Stimulated activated CD4-positive, alpha-beta T cell treated with anti-CD3 and anti-CD28 coated beads, Interleukin-2, amount 100 ng/mL, for 48 hours (primary cell): ENCODE data around the gene MRM2.
A peak's percentile ranks its signal among the peaks of the same experiment; 100 is the strongest.

ENCODE experiments used
- DNase-seq, 2 donors: peaks; one replicate each; pipeline ENCODE4 v3.0.0-alpha.2; 2020

Gene MRM2

GRCh38 chr7:2220030-2220429 is 22.0 kb downstream of the MRM2 start:
- no peak for DNase-seq

- no peak for DNase-seq
Measured at GRCh38 chr7:2219606-2220005, 22.4 kb downstream of the MRM2 start.

GRCh38 chr7:2219136-2219535 is 22.9 kb downstream of the MRM2 start:
- no peak for DNase-seq

- no peak for DNase-seq
Measured at GRCh38 chr7:2218444-2218785, 23.6 kb downstream of the MRM2 start.

- no peak for DNase-seq
Measured at GRCh38 chr7:2217716-2218443, 24.1 kb downstream of the MRM2 start.

DNA sequence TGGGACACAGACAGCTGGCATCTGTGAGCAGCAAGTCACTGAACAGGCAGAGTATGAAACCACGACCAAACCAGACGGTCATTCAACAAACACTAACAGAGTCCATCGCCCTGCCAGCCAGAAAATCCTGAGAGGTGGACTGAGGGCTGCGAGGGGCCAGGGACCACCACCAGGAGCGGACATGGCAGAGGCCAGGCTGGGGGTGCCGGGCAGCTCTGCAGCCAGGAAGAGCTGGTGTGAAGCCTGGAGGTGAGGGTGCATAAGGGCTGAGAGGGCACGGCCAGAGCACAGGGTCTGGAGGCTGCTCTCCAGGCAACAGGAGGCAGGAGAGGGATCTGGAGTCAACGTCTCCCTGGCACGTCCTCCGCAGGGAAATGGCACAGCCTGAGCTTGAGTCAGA is 24.8 kb downstream of the MRM2 start:
- DNase-seq: no peak

DNA sequence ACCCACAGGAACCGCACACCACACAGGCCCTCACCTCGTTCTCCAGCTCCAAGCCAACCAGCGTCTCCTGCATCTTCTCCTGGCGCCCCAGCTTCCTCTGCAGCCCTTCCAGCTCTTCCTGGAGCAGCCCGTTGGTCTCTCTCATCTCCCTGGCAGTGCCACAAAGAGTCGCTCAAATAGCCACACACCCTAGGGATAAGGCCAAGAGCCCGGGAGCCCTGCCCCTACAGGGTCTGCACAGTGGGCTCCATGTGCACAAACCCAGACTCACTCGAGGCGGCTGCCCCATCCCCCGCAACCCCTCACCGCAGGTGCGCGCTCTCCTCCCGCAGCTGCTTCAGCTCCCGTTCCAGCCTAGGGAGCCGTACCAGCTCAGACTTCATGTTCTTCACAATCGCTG is 26.2 kb downstream of the MRM2 start:
- no peak for DNase-seq

- peak in 1 of 2 donors; percentile 2 for DNase-seq
Measured at GRCh38 chr7:2214636-2215035, 27.4 kb downstream of the MRM2 start.

DNA sequence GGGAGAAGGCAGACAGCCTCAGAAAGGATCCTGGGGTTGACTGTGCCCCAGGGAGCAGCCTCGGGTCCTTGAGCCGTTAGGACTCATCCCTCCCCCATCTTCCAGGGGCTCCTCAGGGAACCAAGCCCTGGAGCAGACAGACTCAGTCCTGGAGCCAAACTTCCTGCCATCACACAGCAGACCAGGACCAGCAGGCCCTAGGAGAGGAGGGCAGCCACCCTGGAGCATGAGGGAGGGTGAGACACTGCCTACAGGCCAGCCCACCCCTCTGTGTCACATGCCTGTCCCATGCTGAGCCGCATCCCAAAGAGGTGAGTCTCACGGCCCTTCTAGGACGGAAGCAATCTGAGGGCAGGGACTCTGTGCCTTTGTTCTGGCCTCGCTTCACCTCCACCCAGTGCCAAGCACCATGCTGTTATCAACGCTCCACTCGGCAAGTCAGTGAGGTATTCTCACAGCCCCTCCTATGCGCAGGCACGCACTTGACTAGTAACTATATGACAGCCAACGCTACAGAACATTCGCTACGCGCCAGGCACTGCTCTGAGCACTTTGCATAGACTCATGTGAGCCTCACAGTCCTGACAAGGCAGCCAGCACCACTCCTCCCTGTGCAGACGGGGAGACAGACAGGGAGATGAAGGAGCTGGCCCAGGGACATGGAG is 28.3 kb downstream of the MRM2 start:
- DNase-seq: no peak

DNA sequence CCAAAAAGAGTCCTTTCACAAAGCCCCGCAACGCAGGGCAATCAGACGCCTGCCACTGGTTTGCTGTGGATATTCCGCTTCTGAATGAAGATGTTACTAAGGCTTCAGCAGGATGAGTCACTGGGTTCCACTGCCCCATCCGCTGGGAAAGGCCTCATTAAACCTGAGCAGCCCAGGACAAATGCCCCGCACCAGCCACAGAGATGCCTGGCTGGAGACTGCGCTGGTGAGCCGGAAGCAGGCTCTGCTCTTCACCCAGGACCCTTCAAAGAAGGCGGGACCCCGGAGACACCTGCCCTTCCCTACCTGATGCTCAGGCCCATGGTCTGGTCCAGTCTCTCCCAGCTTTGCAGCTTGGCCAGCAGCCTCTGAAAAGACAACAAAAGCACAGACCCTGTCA is 29.1 kb downstream of the MRM2 start:
- DNase-seq: no peak

GRCh38 chr7:2211926-2212325 is 30.1 kb downstream of the MRM2 start:
- DNase-seq: no peak

DNA sequence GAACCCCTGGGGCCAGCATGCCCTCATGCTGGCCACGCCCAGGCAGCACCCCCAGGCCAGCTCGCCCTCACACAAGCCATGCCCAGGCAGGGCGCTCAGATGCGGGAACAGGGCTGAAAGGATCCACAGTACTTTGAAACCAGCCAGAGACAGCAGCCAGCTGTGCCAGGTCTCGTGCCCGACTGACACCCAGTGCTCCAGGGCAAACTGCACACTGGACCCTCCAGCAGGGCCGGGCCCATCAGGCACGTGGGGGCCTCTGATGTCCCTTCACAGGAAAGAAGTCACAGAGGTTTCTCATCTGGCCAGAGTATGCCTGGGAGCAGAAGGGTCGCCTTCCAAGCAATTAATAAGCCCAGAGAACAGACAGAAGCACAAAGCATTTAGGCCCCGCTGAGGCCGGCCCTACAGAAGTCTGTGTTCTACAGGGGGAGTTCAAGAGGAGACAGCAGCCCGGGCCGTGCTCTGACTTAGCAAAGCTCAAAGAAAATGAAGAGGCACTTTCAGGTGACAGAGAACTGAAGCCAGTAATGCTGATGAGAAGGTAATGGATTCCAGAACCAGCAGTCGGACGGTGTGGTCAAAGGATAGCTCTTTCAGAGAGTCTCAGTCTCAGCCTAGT is 30.6 kb downstream of the MRM2 start:
- DNase-seq: no peak

- no peak for DNase-seq
Measured at GRCh38 chr7:2210551-2211258, 31.3 kb downstream of the MRM2 start.

GRCh38 chr7:2209961-2210323 is 32.1 kb downstream of the MRM2 start:
- DNase-seq: no peak

DNA sequence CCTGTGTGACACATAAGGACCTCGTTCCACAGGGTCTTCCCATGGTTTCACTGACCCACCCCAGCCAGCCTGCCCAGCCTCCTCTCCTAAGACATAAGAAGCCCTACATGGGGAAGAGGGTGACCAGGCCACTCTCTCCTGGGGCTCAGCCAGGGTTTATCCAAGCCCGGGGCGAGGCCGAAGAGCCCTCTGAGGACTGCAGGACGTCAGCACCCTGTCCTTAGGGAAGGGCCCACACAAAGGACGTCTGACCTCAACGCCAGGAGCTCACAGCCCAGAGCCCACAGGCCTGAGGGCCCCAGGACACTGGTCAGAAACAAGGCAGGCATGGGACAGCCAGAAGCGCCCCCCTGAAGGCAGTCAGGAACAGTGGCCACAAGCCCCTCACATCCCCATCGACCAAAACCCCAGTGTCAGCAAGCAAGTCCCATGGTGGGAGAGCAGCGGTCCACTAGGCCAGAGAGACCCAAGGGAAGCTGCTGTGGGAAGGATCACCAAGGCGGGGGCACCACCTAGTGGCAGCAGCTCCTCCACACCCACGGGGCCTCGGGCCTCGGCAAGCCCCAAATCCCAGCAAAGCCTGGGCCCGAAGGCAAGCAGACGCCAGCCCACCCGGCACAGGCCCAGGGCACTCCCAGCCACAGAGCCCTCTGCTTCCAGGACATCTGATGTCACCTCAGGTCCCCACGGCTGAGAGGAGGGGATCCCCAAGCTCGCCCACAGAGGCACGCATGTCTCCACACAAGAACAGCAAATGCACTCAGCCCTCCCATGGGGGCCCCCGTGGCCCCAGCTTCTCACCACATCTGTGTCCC is 32.7 kb downstream of the MRM2 start:
- DNase-seq: peak; percentile 5 to 30

DNA sequence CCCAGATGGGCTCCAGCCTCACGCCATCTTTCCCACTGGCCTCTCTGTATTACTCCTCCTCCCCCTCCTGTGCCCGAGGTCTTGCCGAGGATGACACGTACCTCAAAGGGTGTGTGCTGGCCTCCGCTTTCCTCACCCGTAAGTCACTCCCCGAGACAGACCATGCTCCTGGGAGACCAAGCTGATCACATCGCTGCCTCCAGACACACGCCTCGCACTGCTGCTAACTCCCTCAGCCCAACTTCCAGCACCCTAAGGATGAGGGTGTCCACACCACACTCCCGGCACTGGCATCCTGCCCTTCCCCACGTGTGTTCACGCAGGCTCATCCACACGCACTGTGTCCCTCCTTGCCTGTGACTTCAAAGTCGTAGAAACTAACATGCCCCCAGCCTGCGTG is 33.3 kb downstream of the MRM2 start:
- DNase-seq: no peak

- no peak for DNase-seq
Measured at GRCh38 chr7:2205036-2205780, 36.8 kb downstream of the MRM2 start.

GRCh38 chr7:2204446-2204845 is 37.6 kb downstream of the MRM2 start:
- no peak for DNase-seq

GRCh38 chr7:2203766-2204300 is 38.2 kb downstream of the MRM2 start:
- DNase-seq: no peak

- no peak for DNase-seq
Measured at GRCh38 chr7:2202901-2203765, 38.9 kb downstream of the MRM2 start.

- DNase-seq: no peak
Measured at GRCh38 chr7:2202361-2202761, 39.6 kb downstream of the MRM2 start.
